IMR-90 (cell line): Measurements from ENCODE around the gene MYOC. TPM values are rescaled to one million over a fixed set of nuclear protein-coding genes. Genes with fewer than 3 reads are reported as not detected.
A peak's percentile ranks its signal among the peaks of the same experiment; 100 is the strongest.

ENCODE experiments used
- ATAC-seq: fragments of 200-7000 bp; cut with Tn5 transposase; 2 replicates; pipeline ENCODE4 v1.9.1; 2020; ENCODE audit warnings: low read depth, mild to moderate bottlenecking, moderate library complexity
- BruUV-seq: library from RNA; stranded (reverse); fragments of 400-500 nt; replicated peaks from 2 replicates; lab custom pipeline; 2021; lab: Mats Ljungman, UMichigan
- CTCF ChIA-PET: fragments of 300-600 bp; formaldehyde crosslinking; extraction: SDS; loops from one replicate; lab custom pipeline; 2021; ENCODE audit warnings: antibody characterized with exemption; lab: Yijun Ruan, JAX
- POLR2A ChIA-PET: fragments of 300-600 bp; sonication (Branson Sonifier 250); formaldehyde crosslinking; loops from one replicate; lab custom pipeline; 2022; ENCODE audit warnings: antibody characterized with exemption; ENCODE audit not compliant: unreplicated experiment; lab: Charles Lee
- DNase-seq: peaks from one replicate; pipeline ENCODE4 v3.0.0; 2013
- H2AFZ ChIP-seq: replicated peaks from 2 replicates; pipeline ENCODE3; 2013; ENCODE audit warnings: low read length, mild to moderate bottlenecking; ENCODE audit not compliant: poor library complexity
- H2AK5ac ChIP-seq: 2 replicates; pipeline ENCODE4 v1.6.1; 2013; ENCODE audit warnings: low read depth, low read length, inconsistent platforms
- H2AK9ac ChIP-seq: replicated peaks from 2 replicates; pipeline ENCODE3; 2013; ENCODE audit warnings: mild to moderate bottlenecking, low read depth, low read length, moderate library complexity; ENCODE audit not compliant: poor library complexity
- H2BK120ac ChIP-seq: 2 replicates; pipeline ENCODE4 v1.6.1; 2013; ENCODE audit warnings: low read depth, low read length, inconsistent platforms
- H2BK15ac ChIP-seq: 3 replicates; pipeline ENCODE4 v1.6.1; 2013; ENCODE audit warnings: low read depth, low read length, inconsistent platforms
- H2BK20ac ChIP-seq: 2 replicates; pipeline ENCODE4 v1.6.1; 2013; ENCODE audit warnings: low read depth, mild to moderate bottlenecking, inconsistent platforms, low read length, moderate library complexity
- H2BK5ac ChIP-seq: 2 replicates; pipeline ENCODE4 v1.6.1; 2013; ENCODE audit warnings: mild to moderate bottlenecking, low read depth, low read length, inconsistent platforms; ENCODE audit not compliant: poor library complexity, severe bottlenecking
- H3K14ac ChIP-seq: replicated peaks from 2 replicates; pipeline ENCODE4 v1.6.1; 2013; ENCODE audit warnings: low read depth, low read length, inconsistent platforms
- H3K18ac ChIP-seq: 2 replicates; pipeline ENCODE4 v1.6.1; 2013; ENCODE audit warnings: low read depth, low read length, control low read depth
- H3K23ac ChIP-seq: 2 replicates; pipeline ENCODE4 v1.6.1; 2013; ENCODE audit warnings: low read depth, low read length, inconsistent platforms
- H3K27ac ChIP-seq: 2 replicates; pipeline ENCODE4 v1.5.1; 2013; ENCODE audit warnings: mild to moderate bottlenecking, control low read depth, low read length; ENCODE audit not compliant: insufficient read depth
- H3K27me3 ChIP-seq: 2 replicates; pipeline ENCODE4 v1.6.1; 2013; ENCODE audit warnings: low read length; ENCODE audit not compliant: control insufficient read depth, insufficient read depth
- H3K36me3 ChIP-seq: 2 replicates; pipeline ENCODE4 v1.6.1; 2013; ENCODE audit warnings: low read length, mixed read lengths; ENCODE audit not compliant: control insufficient read depth, insufficient read depth
- H3K4ac ChIP-seq: 2 replicates; pipeline ENCODE4 v1.6.1; 2013; ENCODE audit warnings: low read depth, low read length, inconsistent platforms
- H3K4me1 ChIP-seq: 2 replicates; pipeline ENCODE4 v1.6.1; 2013; ENCODE audit warnings: low read length, mixed read lengths; ENCODE audit not compliant: control insufficient read depth, insufficient read depth
- H3K4me2 ChIP-seq: 2 replicates; pipeline ENCODE4 v1.6.1; 2013; ENCODE audit warnings: low read depth, mild to moderate bottlenecking, control low read depth, low read length, moderate library complexity
- H3K4me3 ChIP-seq: 2 replicates; pipeline ENCODE4 v1.5.1; 2013; ENCODE audit warnings: low read depth, mild to moderate bottlenecking, control low read depth, low read length, moderate library complexity; ENCODE audit not compliant: insufficient read depth
- H3K56ac ChIP-seq: 2 replicates; pipeline ENCODE4 v1.6.1; 2013; ENCODE audit warnings: low read length, inconsistent platforms; ENCODE audit not compliant: insufficient read depth; ENCODE audit errors: extremely low read depth
- H3K79me1 ChIP-seq, 2 experiments: 2 replicates each; pipeline ENCODE4 v1.6.1; 2013; ENCODE audit warnings: low read length in 2 of 2, inconsistent platforms in 1 of 2, low read depth in 1 of 2
- H3K9ac ChIP-seq: 2 replicates; pipeline ENCODE4 v1.6.1; 2013; ENCODE audit warnings: low read depth, low read length, control low read depth
- H3K9me1 ChIP-seq: 2 replicates; pipeline ENCODE4 v1.6.1; 2013; ENCODE audit warnings: low read length, inconsistent platforms; ENCODE audit not compliant: insufficient read depth
- H3K9me3 ChIP-seq: 2 replicates; pipeline ENCODE4 v1.6.1; 2013; ENCODE audit warnings: low read length; ENCODE audit not compliant: control insufficient read depth, insufficient read depth
- H4K20me1 ChIP-seq: 2 replicates; pipeline ENCODE4 v1.6.1; 2013; ENCODE audit warnings: low read length, inconsistent platforms; ENCODE audit not compliant: insufficient read depth
- H4K5ac ChIP-seq: 2 replicates; pipeline ENCODE4 v1.6.1; 2013; ENCODE audit warnings: mild to moderate bottlenecking, low read depth, low read length, control low read depth
- H4K8ac ChIP-seq, 2 experiments: 2 replicates each; pipeline ENCODE4 v1.6.1; 2013; ENCODE audit warnings: low read depth in 2 of 2, low read length in 2 of 2, control low read depth in 1 of 2, inconsistent platforms in 1 of 2
- H4K91ac ChIP-seq: 2 replicates; pipeline ENCODE4 v1.6.1; 2013; ENCODE audit warnings: low read depth, low read length, inconsistent platforms; ENCODE audit not compliant: insufficient read depth
- CEBPB ChIP-seq: IDR thresholded peaks from 2 replicates; pipeline ENCODE4 v1.6.1; 2012; ENCODE audit warnings: low read depth, low read length, improper control_type of control experiment
- CHD1 ChIP-seq: IDR thresholded peaks from 2 replicates; pipeline ENCODE4 v1.6.1; 2012; ENCODE audit warnings: low read depth, low read length, improper control_type of control experiment
- CTCF ChIP-seq: conservative IDR thresholded peaks from 2 replicates; pipeline ENCODE4 v1.5.1; 2012; ENCODE audit warnings: mild to moderate bottlenecking, low read depth, low read length, improper control_type of control experiment
- ELK1 ChIP-seq: fragments of 150-350 bp; IDR thresholded peaks from 2 replicates; pipeline ENCODE4 v1.6.1; 2016; ENCODE audit warnings: low read depth, mild to moderate bottlenecking, low read length, moderate library complexity, borderline replicate concordance
- FOS ChIP-seq: fragments of 150-350 bp; IDR thresholded peaks from 2 replicates; pipeline ENCODE4 v1.6.1; 2016; ENCODE audit warnings: low read depth, low read length
- MXI1 ChIP-seq: IDR thresholded peaks from 2 replicates; pipeline ENCODE4 v1.6.1; 2012; ENCODE audit warnings: low read depth, mild to moderate bottlenecking, low read length, moderate library complexity, borderline replicate concordance
- NFE2L2 ChIP-seq: fragments of 150-350 bp; IDR thresholded peaks from 2 replicates; pipeline ENCODE4 v1.6.1; 2016; ENCODE audit warnings: low read depth, mild to moderate bottlenecking, low read length
- POLR2A ChIP-seq: IDR thresholded peaks from 2 replicates; pipeline ENCODE4 v1.6.1; 2012; ENCODE audit warnings: mild to moderate bottlenecking, low read depth, low read length
- RAD21 ChIP-seq: IDR thresholded peaks from 2 replicates; pipeline ENCODE4 v1.6.1; 2012; ENCODE audit warnings: low read length, improper control_type of control experiment
- USF2 ChIP-seq: fragments of 150-350 bp; IDR thresholded peaks from 2 replicates; pipeline ENCODE4 v1.6.1; 2017; ENCODE audit warnings: mild to moderate bottlenecking, antibody characterized with exemption, low read length, low read depth
- WGBS, 2 experiments: methylation state at CpG; one replicate each; pipeline versions ENCODE4 v1.1.5 to v1.1.7; 2013; ENCODE audit warnings: missing lambda C conversion rate in 2 of 2; ENCODE audit not compliant: insufficient read length in 1 of 2; ENCODE audit errors: extremely low coverage in 2 of 2; 5-methylcytosine and 5-hydroxymethylcytosine counted together
- dilution Hi-C: fragments of 300-500 bp; cut with HindIII; formaldehyde crosslinking; loops from one replicate; pipeline ENCODE4 v1.14.3; 2018; ENCODE audit warnings: low sequenced_read_pairs; ENCODE audit not compliant: unreplicated experiment
- in situ Hi-C: fragments of 300-500 bp; cut with MboI; formaldehyde crosslinking; loops from 3 replicates; pipeline ENCODE4 v1.14.3; 2019; ENCODE audit warnings: low sequenced_read_pairs, inconsistent platforms, mixed read lengths
- intact Hi-C: fragments of 100-400 bp; cut with micrococcal nuclease; formaldehyde crosslinking; loops from 2 replicates; pipeline ENCODE4 v1.10.0; 2022
- polyA plus RNA-seq, 3 experiments: library from polyadenylated mRNA; depleted of rRNA; stranded (reverse); fragments of >200 nt; gene quantifications; 2 replicates each; pipeline ENCODE4 v1.2.3, GENCODE V29; 2012; ENCODE audit warnings: low replicate concordance in 1 of 3
- total RNA-seq: library from RNA; depleted of rRNA; stranded (reverse); fragments of >200 nt; gene quantifications from 2 replicates; pipeline ENCODE4 v1.2.3, GENCODE V29; 2012

MYOC gene
- total and polyA plus RNA-seq, 2 of the 4 experiments (the other 2 are of a cell fraction), result not detected

- TF ChIP-seq POLR2A (no peak), CHD1 (no peak)
Measured at GRCh38 chr1:171645553-171646248, 6.8 kb downstream of the MYOC start (continued).

GRCh38 chr1:171644805-171645483, 7.5 kb downstream of the MYOC start:
- DNase-seq, result peak; percentile 82
- Histone ChIP-seq H3K27ac (no peak overlapping the region), H3K9ac (0 out of 2 replicates have a peak overlapping the region, but pooled peaks have one; percentile 10), H3K14ac (no peak overlapping the region), H4K8ac (peak overlapping the region in 1 of 2 experiments; percentile 53; a peak in 2 of 4 replicates), H3K18ac (no peak overlapping the region), H4K20me1 (no peaks in the 10 kb centered on the region), H3K4ac (peak overlapping the region; percentile 39; the same call in 1 of the 2 replicates), H2AFZ (peak overlapping the region; percentile 93), H4K91ac (no peak overlapping the region), H3K9me1 (no peaks in the 10 kb centered on the region), H3K56ac (no peak overlapping the region), H2AK9ac (peak overlapping the region; percentile 43), H3K27me3 (peaks cover 6% of the 10 kb centered on the region; the same call in 1 of the 2 replicates), H3K79me1 (no peaks in the 10 kb centered on the region), H3K23ac (no peak overlapping the region), H2BK15ac (no peak overlapping the region), H2BK120ac (no peak overlapping the region), H2BK20ac (peak overlapping the region; percentile 23; the same call in 1 of the 2 replicates), H3K36me3 (no peaks in the 10 kb centered on the region), H3K4me1 (no peaks in the 10 kb centered on the region), H3K4me2 (peak overlapping the region; percentile 37; the same call in 1 of the 2 replicates), H2AK5ac (peak overlapping the region; percentile 27; the same call in 1 of the 2 replicates), H2BK5ac (no peak overlapping the region), H4K5ac (no peak overlapping the region), H3K9me3 (no peaks in the 10 kb centered on the region), H3K4me3 (no peak overlapping the region)
- WGBS, 2 experiments, result 23% methylated on average over 5 of the region's 15 CpGs; no CpG with 5 or more reads in 1 of the 2 experiments
- dilution Hi-C loops, result no loop called here
- intact Hi-C loops, result loop anchor here (1.0 to 5.0 kb wide), 4 partner anchors 72 to 340 kb away; partner anchors contain the start of gene METTL13
- ChIA-PET POLR2A (interaction anchor here (1.0 kb wide), 1 partner anchor 98 kb away, joined by 7 read pairs; no protein-coding TSS in a partner anchor), CTCF (interaction anchor here (0.6 to 2.6 kb wide), 24 partner anchors 9 to 364 kb away, joined by 3 to 23 read pairs (median 4); partner anchors contain the start of genes METTL13 and VAMP4)
- BruUV-seq, result no TSS peak
- peak; percentile 97 for ATAC-seq
- in situ Hi-C loops, result loop anchor here (10.0 kb wide), 1 partner anchor 340 kb away; no protein-coding TSS in a partner anchor
- peak; percentile 88 for TF ChIP-seq CTCF
- no peak for TF ChIP-seq USF2
- no peak for TF ChIP-seq CEBPB
- TF ChIP-seq NFE2L2, result no peak
- TF ChIP-seq RAD21, result peak; percentile 84
- no peak for TF ChIP-seq ELK1
- TF ChIP-seq FOS, result no peak
- no peak for TF ChIP-seq MXI1
